Ovary (tissue), 9 donors: ENCODE data around the gene MCM7. TPM values are rescaled to one million over a fixed set of nuclear protein-coding genes. Genes with fewer than 3 reads are reported as not detected.

Source experiments
- DNase-seq, 5 donors: peaks; one replicate each; pipeline ENCODE4 v3.0.0-alpha.2; 2019 to 2020
- H3K27ac ChIP-seq, 2 donors: fragments of 200-600 bp; one replicate each; pipeline versions ENCODE4 v1.5.1 to v1.8.0; 2019 to 2022
- H3K27me3 ChIP-seq: fragments of 200-600 bp; one replicate; pipeline ENCODE4 v1.8.0; 2022
- H3K36me3 ChIP-seq: fragments of 200-600 bp; sonication (generic); one replicate; pipeline ENCODE4 v1.5.1; 2019
- H3K4me1 ChIP-seq: one replicate; pipeline ENCODE4 v1.8.1; 2013; ENCODE audit warnings: mild to moderate bottlenecking, moderate library complexity; ENCODE audit not compliant: insufficient read depth
- H3K4me3 ChIP-seq: fragments of 200-600 bp; sonication (generic); one replicate; pipeline ENCODE4 v1.5.1; 2017
- H3K9me3 ChIP-seq, 2 donors: fragments of 200-600 bp in 1 of 2; sonication (generic) in 1 of 2; one replicate each; pipeline versions ENCODE4 v1.5.1 to v1.8.1; 2013 to 2019; ENCODE audit warnings: mild to moderate bottlenecking in 1 of 2, moderate library complexity in 1 of 2
- EP300 ChIP-seq: sonication (generic); formaldehyde crosslinking; IDR thresholded peaks from one replicate; pipeline ENCODE4 v1.6.1; 2017; ENCODE audit warnings: antibody characterized with exemption
- POLR2A ChIP-seq: fragments of 450-650 bp; IDR thresholded peaks from one replicate; pipeline ENCODE4 v1.6.1; 2017; ENCODE audit warnings: antibody characterized with exemption, mild to moderate bottlenecking, moderate library complexity
- WGBS, 3 donors: extraction: QIAGEN DNeasy Blood & Tissue Kit in 1 of 3; methylation state at CpG; one replicate each; pipeline versions ENCODE4 v1.1.5 to v1.1.7; 2013 to 2017; 5-methylcytosine and 5-hydroxymethylcytosine counted together
- intact Hi-C, 4 donors: fragments of 100-400 bp; cut with DNase I; formaldehyde crosslinking; loops; one replicate each; pipeline versions ENCODE4 v1.11.0 to v1.15.1; 2022 to 2023
- polyA plus RNA-seq, 2 donors: library from polyadenylated mRNA; stranded (reverse); fragments of 200-250 nt in 1 of 2; fragments of 350-450 nt in 1 of 2; fragmentation: Illumina TruSeq in 1 of 2; extraction: RNeasy Lipid Tissue Mini Kit (QIAGEN cat#74804) in 1 of 2; gene quantifications; one replicate each; pipeline ENCODE4 v1.2.3, GENCODE V29; 2013 to 2014
- total RNA-seq, 7 donors: library from RNA; depleted of rRNA in 2 of 7; stranded (reverse); fragments of >200 nt in 2 of 7; fragmentation: NEBNext Ultra II Directional in 3 of 7; extraction: Animal tissue kit (Norgen Biotek cat#: 25700) in 3 of 7; gene quantifications; one replicate each; pipeline versions ENCODE4 v1.1.0 to v1.2.4, GENCODE V29; 2016 to 2023
- TF ChIP-seq, protein P1 (sequence below), 3 donors: fragments of 450-650 bp in 2 of 3; fragments of 200-600 bp in 1 of 3; IDR thresholded peaks; one replicate each; pipeline versions ENCODE4 v1.5.1 to v1.8.0; 2016 to 2022; ENCODE audit warnings: antibody characterized with exemption in 3 of 3, mild to moderate bottlenecking in 1 of 3
- donor health status: DM: no; HTN: no; CAD: no; lungs with moderate emphysema.
- donor health status: DM: no; HTN: no; CAD: no.
- donor health status: Bipolar disorder and iron deficiency.
- donor health status: DM: yes; HTN: yes; CAD: no.
- donor health status: DM: no; HTN: no; CAD: no.
- donor health status: DM: yes; HTN: yes; CAD: no.

Gene MCM7
- total and polyA plus RNA-seq, 9 donors, result 24.4 to 79.7 (median 44.1) TPM

DNA sequence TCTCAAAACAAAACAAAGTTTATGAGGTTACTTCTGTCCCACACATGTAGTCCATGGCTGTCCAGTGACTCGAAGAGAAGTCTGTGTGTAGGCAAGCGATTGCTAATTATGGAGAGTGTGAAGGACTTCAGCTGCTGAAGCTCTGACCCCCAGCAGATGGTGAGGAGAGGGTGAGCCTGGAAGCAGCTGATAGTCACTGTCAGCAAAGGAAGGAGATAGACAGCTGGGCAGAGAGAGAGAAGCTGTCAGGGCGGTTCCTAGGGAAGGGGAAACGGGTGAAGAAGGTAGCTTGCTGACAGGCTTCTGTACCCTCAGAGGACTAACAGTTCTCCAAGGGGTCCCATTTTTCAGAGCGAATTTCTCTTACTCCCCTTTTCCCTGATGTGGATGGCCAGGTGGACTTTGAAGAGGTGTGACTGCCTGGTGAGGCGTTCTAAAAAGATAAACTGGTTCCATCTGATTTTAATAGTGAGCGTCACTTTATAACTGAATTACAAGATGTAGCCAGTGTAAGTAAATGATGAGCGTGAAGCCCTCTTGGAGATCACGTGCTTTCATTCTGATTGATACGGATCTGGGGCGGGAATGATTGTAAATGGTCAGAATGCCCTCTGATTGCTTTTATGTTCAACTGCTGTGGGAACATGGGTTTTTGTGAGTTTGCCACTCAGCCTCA is 39.5 kb downstream of the MCM7 start:
- Histone ChIP-seq H3K9me3 (no peaks in the 10 kb centered on the region), H3K36me3 (no peaks in the 10 kb centered on the region), H3K4me3 (no peak overlapping the region), H3K4me1 (peaks cover 5% of the 10 kb centered on the region), H3K27me3 (no peaks in the 10 kb centered on the region), H3K27ac (no peak overlapping the region)
- WGBS, 3 donors, result 91 to 94% (median 93%) methylated on average over 11 of the region's 11 CpGs
- no peak for TF ChIP-seq POLR2A
- no peak for TF ChIP-seq EP300
- TF ChIP-seq, protein P1, sequence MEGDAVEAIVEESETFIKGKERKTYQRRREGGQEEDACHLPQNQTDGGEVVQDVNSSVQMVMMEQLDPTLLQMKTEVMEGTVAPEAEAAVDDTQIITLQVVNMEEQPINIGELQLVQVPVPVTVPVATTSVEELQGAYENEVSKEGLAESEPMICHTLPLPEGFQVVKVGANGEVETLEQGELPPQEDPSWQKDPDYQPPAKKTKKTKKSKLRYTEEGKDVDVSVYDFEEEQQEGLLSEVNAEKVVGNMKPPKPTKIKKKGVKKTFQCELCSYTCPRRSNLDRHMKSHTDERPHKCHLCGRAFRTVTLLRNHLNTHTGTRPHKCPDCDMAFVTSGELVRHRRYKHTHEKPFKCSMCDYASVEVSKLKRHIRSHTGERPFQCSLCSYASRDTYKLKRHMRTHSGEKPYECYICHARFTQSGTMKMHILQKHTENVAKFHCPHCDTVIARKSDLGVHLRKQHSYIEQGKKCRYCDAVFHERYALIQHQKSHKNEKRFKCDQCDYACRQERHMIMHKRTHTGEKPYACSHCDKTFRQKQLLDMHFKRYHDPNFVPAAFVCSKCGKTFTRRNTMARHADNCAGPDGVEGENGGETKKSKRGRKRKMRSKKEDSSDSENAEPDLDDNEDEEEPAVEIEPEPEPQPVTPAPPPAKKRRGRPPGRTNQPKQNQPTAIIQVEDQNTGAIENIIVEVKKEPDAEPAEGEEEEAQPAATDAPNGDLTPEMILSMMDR (IDR thresholded peaks at IDR 0.05), result no peak
- no peak for DNase-seq
- intact Hi-C loops, result no loop called here

DNA sequence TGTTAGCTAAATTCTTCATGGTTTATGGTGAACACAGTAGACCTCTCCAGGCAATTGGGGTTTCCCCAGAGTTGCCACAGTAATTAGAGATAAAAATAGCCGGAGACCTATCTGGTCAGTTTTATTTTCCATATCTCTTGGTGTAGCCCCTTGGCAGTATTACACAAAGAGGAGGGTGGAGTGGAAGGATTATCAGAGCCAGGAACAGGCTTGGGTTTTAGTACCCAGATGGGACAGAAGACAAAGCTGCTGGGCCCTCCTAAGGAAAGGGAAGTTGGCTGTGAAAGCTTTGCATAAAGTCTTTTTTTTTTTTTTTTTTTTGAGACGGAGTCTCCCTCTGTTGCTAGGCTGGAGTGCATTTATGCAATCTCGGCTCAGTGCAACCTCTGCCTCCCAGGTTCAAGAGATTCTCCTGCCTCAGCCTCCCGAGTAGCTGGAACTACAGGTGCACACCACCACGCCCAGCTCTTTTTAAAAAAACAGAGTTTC is 41.9 kb downstream of the MCM7 start:
- Histone ChIP-seq H3K27ac (no peak overlapping the region), H3K4me1 (no peaks in the 10 kb centered on the region), H3K27me3 (no peaks in the 10 kb centered on the region), H3K4me3 (no peak overlapping the region), H3K36me3 (no peaks in the 10 kb centered on the region), H3K9me3 (no peaks in the 10 kb centered on the region)
- DNase-seq, result no peak
- no peak for TF ChIP-seq POLR2A
- no peak for TF ChIP-seq EP300
- TF ChIP-seq, protein P1 (IDR thresholded peaks at IDR 0.05), result no peak
- intact Hi-C loops, result no loop called here
- WGBS, 3 donors, result 88 to 89% (median 88%) methylated on average over 5 of the region's 5 CpGs

- 93 to 97% (median 94%) methylated on average over 10 of the region's 10 CpGs for WGBS, 3 donors
- Histone ChIP-seq H3K4me1 (no peaks in the 10 kb centered on the region), H3K9me3 (no peaks in the 10 kb centered on the region), H3K36me3 (no peaks in the 10 kb centered on the region), H3K27me3 (no peaks in the 10 kb centered on the region), H3K27ac (no peak overlapping the region), H3K4me3 (no peak overlapping the region)
- TF ChIP-seq EP300 (no peak), POLR2A (no peak)
- TF ChIP-seq, protein P1 (IDR thresholded peaks at IDR 0.05), result no peak
- intact Hi-C loops, result no loop called here
- DNase-seq, result no peak
These were observed 44.2 kb downstream of the MCM7 start for GRCh38 chr7:100057006-100057405.

DNA sequence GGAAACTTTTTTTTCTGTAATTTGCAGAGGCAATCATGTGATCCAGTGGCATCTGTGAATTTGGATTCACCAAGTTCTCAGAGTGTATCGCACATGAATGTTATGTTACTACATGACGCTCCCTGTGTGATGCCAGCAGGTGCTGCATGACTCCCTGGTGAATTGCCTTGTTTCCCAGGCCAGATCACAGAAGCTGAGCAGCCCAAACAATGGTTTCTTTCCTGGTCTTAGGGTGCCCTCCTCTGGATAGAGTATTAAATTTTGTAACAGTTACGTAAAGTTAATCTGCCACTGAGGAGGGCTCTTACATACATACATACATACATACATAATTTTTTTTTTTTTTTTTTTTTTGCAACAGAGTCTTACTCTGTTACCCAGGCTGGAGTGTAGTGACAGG is 48.0 kb downstream of the MCM7 start:
- no peak overlapping the region for H3K27ac ChIP-seq
- no peaks in the 10 kb centered on the region for H3K9me3 ChIP-seq
- TF ChIP-seq, protein P1 (IDR thresholded peaks at IDR 0.05), result no peak
- TF ChIP-seq POLR2A, result no peak
- DNase-seq, result no peak
- H3K27me3 ChIP-seq, result no peaks in the 10 kb centered on the region
- H3K36me3 ChIP-seq, result no peaks in the 10 kb centered on the region
- H3K4me3 ChIP-seq, result no peak overlapping the region
- 33 to 67% (median 65%) methylated on average over 3 of the region's 3 CpGs for WGBS, 3 donors
- intact Hi-C loops, result no loop called here
- H3K4me1 ChIP-seq, result peaks cover 5% of the 10 kb centered on the region
